CD4-positive, alpha-beta T cell treated with Interleukin-17A for 4 hours (primary cell): ENCODE measurements around the gene TSR3.
A peak's percentile ranks its signal among the peaks of the same experiment; 100 is the strongest.

Source experiments
- DNase-seq: peaks from one replicate; pipeline ENCODE4 v3.0.0-alpha.2; 2020; ENCODE audit warnings: mixed read lengths

TSR3 gene

GRCh38 chr16:1350691-1351090 is 987 bp downstream of the TSR3 start:
- DNase-seq, result no peak

- no peak for DNase-seq
Observed at GRCh38 chr16:1349951-1350350, 1.7 kb downstream of the TSR3 start.

- no peak for DNase-seq
Observed at GRCh38 chr16:1349351-1349750, 2.3 kb downstream of the TSR3 start.

- DNase-seq, result no peak
Observed at GRCh38 chr16:1348926-1349325, 2.8 kb downstream of the TSR3 start.

- no peak for DNase-seq
Observed at GRCh38 chr16:1348441-1348840, 3.2 kb downstream of the TSR3 start.

- no peak for DNase-seq
Observed at GRCh38 chr16:1347962-1348361, 3.7 kb downstream of the TSR3 start.

GRCh38 chr16:1347286-1347855 is 4.3 kb downstream of the TSR3 start:
- DNase-seq, result no peak

- DNase-seq, result no peak
Observed at GRCh38 chr16:1346422-1347285, 5.0 kb downstream of the TSR3 start.

- no peak for DNase-seq
Observed at GRCh38 chr16:1345651-1346421, 5.8 kb downstream of the TSR3 start.

GRCh38 chr16:1345087-1345486 is 6.6 kb downstream of the TSR3 start:
- no peak for DNase-seq

GRCh38 chr16:1344499-1344898 is 7.2 kb downstream of the TSR3 start:
- DNase-seq, result no peak

GRCh38 chr16:1343428-1344242 is 8.0 kb downstream of the TSR3 start:
- DNase-seq, result no peak

GRCh38 chr16:1342526-1343427 is 8.9 kb downstream of the TSR3 start:
- peak; percentile 98 for DNase-seq

- no peak for DNase-seq
Observed at GRCh38 chr16:1341495-1342420, 9.9 kb downstream of the TSR3 start.

- DNase-seq, result no peak
Observed at GRCh38 chr16:1340730-1341494, 10.8 kb downstream of the TSR3 start.

GRCh38 chr16:1338855-1339675 is 12.6 kb downstream of the TSR3 start:
- DNase-seq, result no peak

- peak; percentile 50 for DNase-seq
Observed at GRCh38 chr16:1338119-1338730, 13.5 kb downstream of the TSR3 start.

- no peak for DNase-seq
Observed at GRCh38 chr16:1337486-1337885, 14.2 kb downstream of the TSR3 start.
